Cardiac fibroblast (primary cell): ENCODE measurements around the gene CDYL.

Experiments
- DNase-seq, 2 donors: peaks; one replicate each; pipeline versions ENCODE4 v3.0.0 to v3.0.0-alpha.2; 2010; ENCODE audit warnings: low read depth in 2 of 2
- H3K4me3 ChIP-seq, 2 donors: replicated peaks in 1 of 2; 1 replicate in 1 of 2; 2 replicates in 1 of 2; pipeline ENCODE4 v1.5.1; 2011; ENCODE audit warnings: low read depth in 2 of 2, low read length in 2 of 2, mild to moderate bottlenecking in 2 of 2, moderate library complexity in 1 of 2
- TF ChIP-seq, protein P1 (sequence below): IDR thresholded peaks from one replicate; pipeline ENCODE4 v1.5.1; 2011; ENCODE audit warnings: low read depth, mild to moderate bottlenecking, low read length, inconsistent platforms

Gene CDYL

DNA sequence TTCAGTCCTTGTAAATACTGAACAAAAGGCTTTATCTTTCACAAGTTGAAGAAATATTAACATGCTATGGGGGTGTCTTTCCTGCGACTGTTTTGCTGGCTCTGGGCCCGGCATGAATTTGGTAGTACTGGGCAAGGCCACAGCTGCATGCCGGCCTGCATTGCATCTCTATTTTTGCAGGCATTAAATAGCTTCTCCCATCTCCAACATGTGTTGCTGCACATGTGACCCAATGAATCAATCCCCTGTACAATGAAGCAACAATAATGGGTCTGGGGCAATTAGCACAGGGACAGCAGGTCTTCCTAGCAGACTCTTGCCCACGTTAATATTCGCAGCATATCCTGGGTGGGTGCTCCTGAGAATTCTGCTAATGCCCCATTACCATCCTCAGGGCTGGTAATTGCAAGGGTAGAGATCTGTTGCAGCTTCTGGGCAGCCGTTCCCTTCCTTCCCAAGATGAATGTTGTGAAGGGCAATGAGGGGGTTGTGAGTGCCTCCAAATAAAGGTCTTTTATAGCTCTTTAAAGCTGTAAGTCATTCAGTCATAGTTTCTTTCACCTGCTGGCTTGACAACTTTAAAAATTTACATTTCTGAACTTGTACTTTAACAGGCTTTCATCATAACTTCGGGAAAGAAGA lies 24.3 kb upstream of the CDYL start:
- no peak overlapping the region for H3K4me3 ChIP-seq
- TF ChIP-seq, protein P1, sequence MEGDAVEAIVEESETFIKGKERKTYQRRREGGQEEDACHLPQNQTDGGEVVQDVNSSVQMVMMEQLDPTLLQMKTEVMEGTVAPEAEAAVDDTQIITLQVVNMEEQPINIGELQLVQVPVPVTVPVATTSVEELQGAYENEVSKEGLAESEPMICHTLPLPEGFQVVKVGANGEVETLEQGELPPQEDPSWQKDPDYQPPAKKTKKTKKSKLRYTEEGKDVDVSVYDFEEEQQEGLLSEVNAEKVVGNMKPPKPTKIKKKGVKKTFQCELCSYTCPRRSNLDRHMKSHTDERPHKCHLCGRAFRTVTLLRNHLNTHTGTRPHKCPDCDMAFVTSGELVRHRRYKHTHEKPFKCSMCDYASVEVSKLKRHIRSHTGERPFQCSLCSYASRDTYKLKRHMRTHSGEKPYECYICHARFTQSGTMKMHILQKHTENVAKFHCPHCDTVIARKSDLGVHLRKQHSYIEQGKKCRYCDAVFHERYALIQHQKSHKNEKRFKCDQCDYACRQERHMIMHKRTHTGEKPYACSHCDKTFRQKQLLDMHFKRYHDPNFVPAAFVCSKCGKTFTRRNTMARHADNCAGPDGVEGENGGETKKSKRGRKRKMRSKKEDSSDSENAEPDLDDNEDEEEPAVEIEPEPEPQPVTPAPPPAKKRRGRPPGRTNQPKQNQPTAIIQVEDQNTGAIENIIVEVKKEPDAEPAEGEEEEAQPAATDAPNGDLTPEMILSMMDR: no peak
- DNase-seq: peak in 1 of 2 donors; percentile 27

- DNase-seq: no peak
- H3K4me3 ChIP-seq: no peak overlapping the region
- TF ChIP-seq, protein P1: no peak
Measured at GRCh38 chr6:4756247-4756646, 20.0 kb upstream of the CDYL start.

DNA sequence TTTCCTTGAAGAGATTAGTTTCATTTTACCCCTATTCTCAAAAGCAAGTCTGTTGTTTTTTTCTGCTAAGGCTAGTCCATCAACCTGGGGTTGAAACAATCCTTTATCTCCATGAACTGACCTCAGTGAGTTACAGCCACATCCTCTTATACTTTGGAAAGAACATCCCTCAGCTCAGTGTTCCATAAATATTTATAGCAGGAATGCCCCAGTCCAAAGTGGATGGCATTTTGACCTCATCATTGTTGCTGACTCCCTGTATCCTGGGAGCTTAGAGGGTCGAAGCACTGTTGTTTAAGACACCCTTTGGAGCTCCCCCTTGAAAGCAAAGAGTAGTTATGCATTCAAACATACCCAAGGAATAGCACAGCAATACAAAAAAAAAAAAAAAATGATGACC lies 16.2 kb upstream of the CDYL start:
- H3K4me3 ChIP-seq: no peak overlapping the region
- DNase-seq: no peak
- TF ChIP-seq, protein P1: no peak

DNA sequence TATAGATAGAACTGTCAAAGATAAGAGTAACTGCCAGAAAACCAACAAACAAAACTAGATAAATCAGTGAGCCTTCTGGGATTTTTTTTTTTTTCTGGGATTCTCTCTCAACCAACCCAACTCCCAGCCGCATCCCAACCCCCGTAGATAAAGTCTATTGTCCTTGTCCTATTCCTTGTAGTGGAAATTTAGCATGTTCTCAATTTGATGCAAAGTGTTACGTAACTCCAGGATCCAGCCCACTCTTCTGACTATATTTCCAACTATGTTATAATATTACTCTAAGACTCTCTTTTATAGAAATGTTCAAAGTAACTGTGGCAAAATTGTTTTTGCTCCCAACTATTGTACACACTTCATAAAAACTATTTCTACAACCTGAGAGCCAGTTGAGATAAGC lies 15.4 kb upstream of the CDYL start:
- no peak overlapping the region for H3K4me3 ChIP-seq
- TF ChIP-seq, protein P1: no peak
- DNase-seq: peak in 1 of 2 donors; percentile 46

DNA sequence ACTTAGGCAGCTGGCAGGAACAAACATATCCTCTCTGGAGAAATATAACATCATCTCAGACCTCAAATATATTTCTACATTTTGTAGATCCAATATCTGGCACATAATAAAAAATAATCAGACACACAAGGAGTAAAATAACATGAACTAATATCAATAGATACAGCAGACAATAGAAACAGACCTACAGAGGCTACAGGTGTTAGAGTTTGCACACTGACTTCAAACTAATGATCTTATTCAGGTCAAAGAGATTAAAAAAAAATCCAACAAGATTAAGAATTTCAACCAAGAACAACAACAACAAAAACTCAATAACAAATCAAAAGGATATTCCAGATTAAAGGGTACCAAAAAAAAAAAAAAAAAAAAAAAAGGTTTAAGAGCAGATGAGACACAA lies 13.9 kb upstream of the CDYL start:
- no peak overlapping the region for H3K4me3 ChIP-seq
- no peak for DNase-seq
- TF ChIP-seq, protein P1: no peak

- TF ChIP-seq, protein P1: no peak
- H3K4me3 ChIP-seq: no peak overlapping the region
- no peak for DNase-seq
Measured at GRCh38 chr6:4763921-4764320, 12.3 kb upstream of the CDYL start.

DNA sequence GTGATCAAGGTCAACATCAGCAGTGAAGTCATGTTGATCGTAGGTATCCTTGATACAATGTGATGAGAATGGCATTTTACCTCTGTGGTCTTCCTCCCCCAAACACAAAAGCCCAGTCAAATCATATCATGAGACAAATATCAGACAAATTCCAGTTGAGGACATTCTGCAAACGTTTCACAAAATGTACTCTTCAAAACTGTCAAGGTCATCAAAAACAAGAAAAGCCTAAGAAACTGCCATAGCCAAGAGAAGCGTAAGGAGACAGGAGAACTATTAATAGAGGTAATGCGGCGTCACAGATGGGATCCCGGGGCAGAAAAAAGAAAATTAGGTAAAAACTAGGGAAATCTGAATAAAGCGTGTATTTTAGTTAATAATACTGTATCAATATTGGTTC lies 7.4 kb upstream of the CDYL start:
- no peak for DNase-seq
- TF ChIP-seq, protein P1: no peak
- H3K4me3 ChIP-seq: no peak overlapping the region
